ENCODE data around the gene DOK5.
"Not testable (repeated sequence)": the region's sequence is repeated elsewhere in the genome, so short reads cannot be mapped to it uniquely, and the experiment has no call there.

DOK5 gene

GRCh38 chr20:54434196-54434595 is 41.2 kb upstream of the DOK5 start:
- H3K27me3 ChIP-seq (replicated peaks; ENCODE audit: control insufficient read depth, insufficient read depth, low read length), result no peaks in the 10 kb centered on the region
- no peaks in the 10 kb centered on the region for H3K36me3 ChIP-seq (ENCODE audit: control insufficient read depth, insufficient read depth, low read length)
- no peak for TF ChIP-seq CTCF (IDR thresholded peaks at IDR 0.05; ENCODE audit: insufficient read depth, low read length, poor library complexity, severe bottlenecking)
- no peak overlapping the region for H3K4me3 ChIP-seq (replicated peaks; ENCODE audit: low read depth, low read length)
- no peak for DNase-seq (ENCODE audit: extremely low read depth, insufficient read length)

DNA sequence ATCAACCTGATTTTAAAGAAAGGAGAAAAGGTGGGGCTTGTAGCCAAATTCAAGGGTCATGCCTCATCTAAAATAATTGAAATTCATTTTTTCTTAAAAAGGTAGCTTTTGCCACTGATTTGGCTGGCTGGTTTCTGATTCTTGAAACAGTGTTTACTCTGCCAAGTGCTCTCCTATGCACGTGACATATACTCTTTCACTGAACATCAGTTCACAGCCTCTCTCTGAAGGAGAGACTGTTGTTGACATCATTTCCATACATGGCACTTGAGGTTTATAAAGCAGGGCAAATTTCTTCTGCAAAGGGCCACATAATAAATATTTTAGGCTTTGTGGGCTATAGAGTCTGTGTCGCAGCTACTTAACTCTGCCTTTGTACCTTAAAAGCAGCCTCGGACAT is 40.4 kb upstream of the DOK5 start:
- no peak for DNase-seq (ENCODE audit: extremely low read depth, insufficient read length)
- H3K36me3 ChIP-seq (ENCODE audit: control insufficient read depth, insufficient read depth, low read length), result no peaks in the 10 kb centered on the region
- no peak for TF ChIP-seq CTCF (IDR thresholded peaks at IDR 0.05; ENCODE audit: insufficient read depth, low read length, poor library complexity, severe bottlenecking)

GRCh38 chr20:54436410-54436809 is 39.0 kb upstream of the DOK5 start:
- H3K27me3 ChIP-seq (replicated peaks; ENCODE audit: control insufficient read depth, insufficient read depth, low read length); H3K36me3 ChIP-seq (ENCODE audit: control insufficient read depth, insufficient read depth, low read length); DNase-seq (ENCODE audit: extremely low read depth, insufficient read length); H3K4me3 ChIP-seq (replicated peaks; ENCODE audit: low read depth, low read length): not testable (repeated sequence)

More for the DNA sequence above, 40.4 kb upstream of the DOK5 start:
- H3K27me3 ChIP-seq (replicated peaks; ENCODE audit: control insufficient read depth, insufficient read depth, low read length), result no peaks in the 10 kb centered on the region
- no peak overlapping the region for H3K4me3 ChIP-seq (replicated peaks; ENCODE audit: low read depth, low read length)

DNA sequence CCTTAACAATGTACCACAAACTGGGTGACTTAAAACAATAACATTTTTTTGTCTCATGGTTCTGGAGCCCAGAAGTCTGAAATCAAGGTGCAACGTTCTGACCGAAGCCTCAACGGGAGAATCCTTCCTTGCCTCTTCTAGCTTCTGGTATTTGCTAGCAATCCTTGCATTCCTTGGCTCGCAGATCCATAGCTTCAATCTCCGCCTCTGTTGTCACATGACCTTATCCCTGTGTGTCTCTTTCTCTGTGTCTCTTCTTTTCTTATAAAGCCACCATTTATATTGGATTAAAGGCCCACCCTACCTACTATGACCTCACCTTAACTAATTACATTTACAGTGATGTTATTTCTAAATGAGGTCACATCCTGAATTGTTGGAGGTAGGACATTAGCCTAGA is 37.2 kb upstream of the DOK5 start:
- TF ChIP-seq CTCF (IDR thresholded peaks at IDR 0.05; ENCODE audit: insufficient read depth, low read length, poor library complexity, severe bottlenecking), result no peak
- Histone ChIP-seq H3K27me3 (replicated peaks; ENCODE audit: control insufficient read depth, insufficient read depth, low read length) (no peaks in the 10 kb centered on the region), H3K4me3 (replicated peaks; ENCODE audit: low read depth, low read length) (no peak overlapping the region), H3K36me3 (ENCODE audit: control insufficient read depth, insufficient read depth, low read length) (no peaks in the 10 kb centered on the region)
- DNase-seq (ENCODE audit: extremely low read depth, insufficient read length), result no peak

GRCh38 chr20:54450207-54450606 is 25.2 kb upstream of the DOK5 start:
- no peak for TF ChIP-seq CTCF (IDR thresholded peaks at IDR 0.05; ENCODE audit: insufficient read depth, low read length, poor library complexity, severe bottlenecking)
- Histone ChIP-seq H3K36me3 (ENCODE audit: control insufficient read depth, insufficient read depth, low read length) (no peaks in the 10 kb centered on the region), H3K4me3 (replicated peaks; ENCODE audit: low read depth, low read length) (no peak overlapping the region), H3K27me3 (replicated peaks; ENCODE audit: control insufficient read depth, insufficient read depth, low read length) (no peaks in the 10 kb centered on the region)
- no peak for DNase-seq (ENCODE audit: extremely low read depth, insufficient read length)

- no peaks in the 10 kb centered on the region for H3K36me3 ChIP-seq (ENCODE audit: control insufficient read depth, insufficient read depth, low read length)
- H3K27me3 ChIP-seq (replicated peaks; ENCODE audit: control insufficient read depth, insufficient read depth, low read length), result no peaks in the 10 kb centered on the region
- no peak overlapping the region for H3K4me3 ChIP-seq (replicated peaks; ENCODE audit: low read depth, low read length)
- no peak for DNase-seq (ENCODE audit: extremely low read depth, insufficient read length)
- no peak for TF ChIP-seq CTCF (IDR thresholded peaks at IDR 0.05; ENCODE audit: insufficient read depth, low read length, poor library complexity, severe bottlenecking)
These were observed 24.2 kb upstream of the DOK5 start for GRCh38 chr20:54451171-54451570.
